ENCODE data around the gene TMEM163. TPM values are rescaled to one million over a fixed set of nuclear protein-coding genes. Genes with fewer than 3 reads are reported as not detected.

The TMEM163 gene
- total RNA-seq, 2 donors from 2014 or later, result 0.12 TPM

GRCh38 chr2:134679294-134679693 is 39.5 kb downstream of the TMEM163 start:
- Mint-ChIP-seq H3K36me3 (ENCODE audit: insufficient read depth in 2 of 2) (no peaks in the 10 kb centered on the region), H3K27ac (no peak overlapping the region), H3K4me1 (ENCODE audit: low read depth) (peaks cover 61% of the 10 kb centered on the region), H3K27me3 (ENCODE audit: low read depth) (peaks cover 12% of the 10 kb centered on the region), H3K4me3 (peak overlapping the region in 1 of 2 donors; percentile 28), H3K9me3 (no peaks in the 10 kb centered on the region)
- no peak for ATAC-seq (replicated peaks in 1 of 2)
- DNase-seq, result no peak

GRCh38 chr2:134677856-134678756 is 40.7 kb downstream of the TMEM163 start:
- no peaks in the 10 kb centered on the region for H3K9me3 Mint-ChIP-seq
- ATAC-seq (replicated peaks in 1 of 2) (no peak), DNase-seq (no peak)
- H3K27ac Mint-ChIP-seq, result no peak overlapping the region
- H3K4me1 Mint-ChIP-seq (ENCODE audit: low read depth), result peaks cover 50% of the 10 kb centered on the region
- no peaks in the 10 kb centered on the region for H3K36me3 Mint-ChIP-seq (ENCODE audit: insufficient read depth in 2 of 2)
- peaks cover 12% of the 10 kb centered on the region for H3K27me3 Mint-ChIP-seq (ENCODE audit: low read depth)
- H3K4me3 Mint-ChIP-seq, result no peak overlapping the region

- ATAC-seq (replicated peaks in 1 of 2), result peak; percentile 27 to 40
- Mint-ChIP-seq H3K4me1 (ENCODE audit: low read depth) (peaks cover 41% of the 10 kb centered on the region), H3K27me3 (ENCODE audit: low read depth) (peaks cover 11% of the 10 kb centered on the region), H3K27ac (no peak overlapping the region), H3K4me3 (peak overlapping the region; percentile 53 to 61), H3K9me3 (no peaks in the 10 kb centered on the region), H3K36me3 (ENCODE audit: insufficient read depth in 2 of 2) (no peaks in the 10 kb centered on the region)
- no peak for DNase-seq
Observed at GRCh38 chr2:134676960-134677359, 41.8 kb downstream of the TMEM163 start.

- Mint-ChIP-seq H3K4me1 (ENCODE audit: low read depth) (peaks cover 46% of the 10 kb centered on the region), H3K36me3 (ENCODE audit: insufficient read depth in 2 of 2) (no peaks in the 10 kb centered on the region), H3K27me3 (ENCODE audit: low read depth) (peaks cover 5% of the 10 kb centered on the region), H3K9me3 (no peaks in the 10 kb centered on the region), H3K4me3 (no peak overlapping the region), H3K27ac (no peak overlapping the region)
- ATAC-seq (replicated peaks in 1 of 2) (no peak), DNase-seq (no peak)
Observed at GRCh38 chr2:134675314-134675713, 43.5 kb downstream of the TMEM163 start.

- H3K27me3 Mint-ChIP-seq (ENCODE audit: low read depth), result peaks cover 5% of the 10 kb centered on the region
- peaks cover 48% of the 10 kb centered on the region for H3K4me1 Mint-ChIP-seq (ENCODE audit: low read depth)
Observed at GRCh38 chr2:134674687-134675086, 44.1 kb downstream of the TMEM163 start.

GRCh38 chr2:134671513-134671912 is 47.3 kb downstream of the TMEM163 start:
- H3K27me3 Mint-ChIP-seq (ENCODE audit: low read depth), result peaks cover 1% of the 10 kb centered on the region
- DNase-seq (no peak), ATAC-seq (replicated peaks in 1 of 2) (no peak)
- peak overlapping the region; percentile 18 to 61 for H3K4me3 Mint-ChIP-seq
- no peaks in the 10 kb centered on the region for H3K9me3 Mint-ChIP-seq
- H3K36me3 Mint-ChIP-seq (ENCODE audit: insufficient read depth in 2 of 2), result no peaks in the 10 kb centered on the region
- H3K4me1 Mint-ChIP-seq (ENCODE audit: low read depth), result peaks cover 55% of the 10 kb centered on the region
- H3K27ac Mint-ChIP-seq, result no peak overlapping the region

More at GRCh38 chr2:134674687-134675086, 44.1 kb downstream of the TMEM163 start:
- no peak for ATAC-seq (replicated peaks in 1 of 2)
- H3K9me3 Mint-ChIP-seq, result no peaks in the 10 kb centered on the region
- no peak overlapping the region for H3K27ac Mint-ChIP-seq
- no peak for DNase-seq
- H3K36me3 Mint-ChIP-seq (ENCODE audit: insufficient read depth in 2 of 2), result no peaks in the 10 kb centered on the region
- H3K4me3 Mint-ChIP-seq, result no peak overlapping the region

GRCh38 chr2:134670955-134671354 is 47.8 kb downstream of the TMEM163 start:
- H3K36me3 Mint-ChIP-seq (ENCODE audit: insufficient read depth in 2 of 2), result no peaks in the 10 kb centered on the region
- no peak overlapping the region for H3K27ac Mint-ChIP-seq
- no peaks in the 10 kb centered on the region for H3K9me3 Mint-ChIP-seq
- no peaks in the 10 kb centered on the region for H3K27me3 Mint-ChIP-seq (ENCODE audit: low read depth)
- H3K4me1 Mint-ChIP-seq (ENCODE audit: low read depth), result peaks cover 59% of the 10 kb centered on the region
- DNase-seq (no peak), ATAC-seq (replicated peaks in 1 of 2) (no peak)
- peak overlapping the region; percentile 28 to 49 for H3K4me3 Mint-ChIP-seq

- peak; percentile 28 to 35 for ATAC-seq (replicated peaks in 1 of 2)
- H3K4me1 Mint-ChIP-seq (ENCODE audit: low read depth), result peaks cover 67% of the 10 kb centered on the region
- no peak overlapping the region for H3K27ac Mint-ChIP-seq
- DNase-seq, result peak; percentile 23 to 48
- no peaks in the 10 kb centered on the region for H3K36me3 Mint-ChIP-seq (ENCODE audit: insufficient read depth in 2 of 2)
- no peaks in the 10 kb centered on the region for H3K9me3 Mint-ChIP-seq
- H3K4me3 Mint-ChIP-seq, result peak overlapping the region; percentile 49 to 57
- no peaks in the 10 kb centered on the region for H3K27me3 Mint-ChIP-seq (ENCODE audit: low read depth)
Observed at GRCh38 chr2:134669731-134670669, 48.8 kb downstream of the TMEM163 start.

- Mint-ChIP-seq H3K4me3 (peak overlapping the region; percentile 29 to 49), H3K27me3 (ENCODE audit: low read depth) (no peaks in the 10 kb centered on the region), H3K27ac (no peak overlapping the region), H3K36me3 (ENCODE audit: insufficient read depth in 2 of 2) (no peaks in the 10 kb centered on the region), H3K4me1 (ENCODE audit: low read depth) (peaks cover 67% of the 10 kb centered on the region), H3K9me3 (no peaks in the 10 kb centered on the region)
- ATAC-seq (replicated peaks in 1 of 2), result peak; percentile 94 to 97
- DNase-seq, result peak; percentile 83 to 88
Observed at GRCh38 chr2:134668821-134669220, 50.0 kb downstream of the TMEM163 start.

GRCh38 chr2:134667541-134667940 is 51.3 kb downstream of the TMEM163 start:
- no peak overlapping the region for H3K4me3 Mint-ChIP-seq
- no peaks in the 10 kb centered on the region for H3K36me3 Mint-ChIP-seq (ENCODE audit: insufficient read depth in 2 of 2)
- H3K9me3 Mint-ChIP-seq, result no peaks in the 10 kb centered on the region
- H3K27me3 Mint-ChIP-seq (ENCODE audit: low read depth), result no peaks in the 10 kb centered on the region
- H3K4me1 Mint-ChIP-seq (ENCODE audit: low read depth), result peaks cover 67% of the 10 kb centered on the region
- H3K27ac Mint-ChIP-seq, result no peak overlapping the region
- no peak for ATAC-seq (replicated peaks in 1 of 2)
- DNase-seq, result no peak

- Mint-ChIP-seq H3K27ac (no peak overlapping the region), H3K9me3 (no peaks in the 10 kb centered on the region), H3K36me3 (ENCODE audit: insufficient read depth in 2 of 2) (no peaks in the 10 kb centered on the region), H3K27me3 (ENCODE audit: low read depth) (no peaks in the 10 kb centered on the region), H3K4me1 (ENCODE audit: low read depth) (peaks cover 67% of the 10 kb centered on the region), H3K4me3 (peak overlapping the region in 1 of 2 donors; percentile 28)
- no peak for DNase-seq
- ATAC-seq (replicated peaks in 1 of 2), result no peak
Observed at GRCh38 chr2:134667081-134667480, 51.7 kb downstream of the TMEM163 start.

- Mint-ChIP-seq H3K27me3 (ENCODE audit: low read depth) (no peaks in the 10 kb centered on the region), H3K9me3 (no peaks in the 10 kb centered on the region), H3K4me1 (ENCODE audit: low read depth) (peaks cover 57% of the 10 kb centered on the region), H3K36me3 (ENCODE audit: insufficient read depth in 2 of 2) (no peaks in the 10 kb centered on the region), H3K4me3 (no peak overlapping the region), H3K27ac (no peak overlapping the region)
- ATAC-seq (replicated peaks in 1 of 2) (peak in 1 of 2 donors; percentile 8), DNase-seq (no peak)
Observed at GRCh38 chr2:134665727-134666506, 52.9 kb downstream of the TMEM163 start.

All from activated T-cell treated with anti-CD3 and anti-CD28 coated beads, Interleukin-2, amount 50 U/mL, for 72 hours (primary cell).